Type B pancreatic cell (in vitro differentiated cells): ENCODE measurements around the gene CRYGB. TPM values are rescaled to one million over a fixed set of nuclear protein-coding genes. Genes with fewer than 3 reads are reported as not detected.

Experiments
- DNase-seq: peaks from one replicate; pipeline ENCODE4 v3.0.0; 2021; ENCODE audit warnings: mixed read lengths; ENCODE audit not compliant: unreplicated experiment; ENCODE audit errors: extremely low spot score
- H3K27ac Mint-ChIP-seq: 2 replicates; pipeline ENCODE4 v1.8.0; 2021; ENCODE audit warnings: mild to moderate bottlenecking, mixed read lengths
- H3K27me3 Mint-ChIP-seq: 2 replicates; pipeline ENCODE4 v1.8.0; 2021; ENCODE audit warnings: mixed read lengths
- H3K36me3 Mint-ChIP-seq: 2 replicates; pipeline ENCODE4 v1.8.0; 2021; ENCODE audit warnings: mixed read lengths
- H3K4me1 Mint-ChIP-seq: one replicate; pipeline ENCODE4 v1.8.0; 2021; ENCODE audit warnings: mixed read lengths; ENCODE audit not compliant: unreplicated experiment
- H3K4me3 Mint-ChIP-seq: 2 replicates; pipeline ENCODE4 v1.8.0; 2021; ENCODE audit warnings: mild to moderate bottlenecking, mixed read lengths
- H3K9me3 Mint-ChIP-seq: 2 replicates; pipeline ENCODE4 v1.8.0; 2021; ENCODE audit warnings: mixed read lengths
- CTCF ChIP-seq: fragments of 200-600 bp; sonication (generic); conservative IDR thresholded peaks from 2 replicates; pipeline ENCODE4 v1.5.0; 2021; ENCODE audit warnings: antibody characterized with exemption, mild to moderate bottlenecking
- total RNA-seq: library from RNA; stranded (reverse); gene quantifications from 2 replicates; pipeline ENCODE4 v1.2.1, GENCODE V29; 2021; ENCODE audit warnings: low replicate concordance

CRYGB gene
- total RNA-seq, 1 donor from 2014 or later: not detected

DNA sequence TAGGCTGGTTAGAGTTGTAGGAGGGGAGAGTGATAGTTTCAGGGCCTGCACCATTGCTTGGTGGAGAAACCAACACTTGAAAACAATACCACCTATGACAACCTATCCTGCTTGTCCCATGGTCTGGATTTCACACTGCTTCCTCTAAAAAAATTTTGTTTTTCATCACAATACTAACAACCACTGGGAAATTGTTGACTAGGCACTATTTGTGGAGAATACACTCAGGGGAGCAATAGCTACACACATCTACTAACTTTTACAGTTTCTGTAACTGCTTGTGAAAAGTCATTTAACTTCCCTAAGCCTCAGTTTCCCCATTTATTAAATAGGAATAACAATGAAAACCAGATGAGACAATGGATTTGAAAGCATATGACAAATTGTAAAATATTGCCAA, 4.1 kb upstream of the CRYGB start:
- Mint-ChIP-seq H3K27me3 (no peaks in the 10 kb centered on the region), H3K27ac (no peak overlapping the region), H3K9me3 (no peaks in the 10 kb centered on the region), H3K4me1 (no peaks in the 10 kb centered on the region), H3K4me3 (no peak overlapping the region), H3K36me3 (no peaks in the 10 kb centered on the region)
- DNase-seq: no peak
- no peak for TF ChIP-seq CTCF

DNA sequence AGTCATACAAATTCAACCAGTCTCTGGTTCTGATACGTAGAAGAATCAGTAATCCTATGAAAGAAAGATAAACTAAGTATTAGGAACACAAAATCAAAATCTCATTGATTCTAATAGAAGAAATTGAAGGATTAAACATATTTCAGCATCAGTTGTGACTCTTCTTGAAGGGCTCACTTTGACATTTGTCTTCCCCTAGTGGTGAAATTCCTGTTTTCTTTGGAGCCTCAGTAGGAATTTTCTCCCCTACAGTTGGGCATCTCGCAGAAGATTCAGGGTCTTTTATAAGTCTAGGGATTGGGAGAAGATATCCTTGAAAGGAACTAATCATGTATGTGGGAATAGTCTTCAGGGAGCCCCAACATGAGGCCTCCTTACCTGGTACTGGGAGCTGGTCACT, 2.8 kb upstream of the CRYGB start:
- Mint-ChIP-seq H3K27ac (no peak overlapping the region), H3K9me3 (no peaks in the 10 kb centered on the region), H3K36me3 (no peaks in the 10 kb centered on the region), H3K27me3 (no peaks in the 10 kb centered on the region), H3K4me1 (no peaks in the 10 kb centered on the region), H3K4me3 (no peak overlapping the region)
- no peak for DNase-seq
- TF ChIP-seq CTCF: peak; percentile 58

DNA sequence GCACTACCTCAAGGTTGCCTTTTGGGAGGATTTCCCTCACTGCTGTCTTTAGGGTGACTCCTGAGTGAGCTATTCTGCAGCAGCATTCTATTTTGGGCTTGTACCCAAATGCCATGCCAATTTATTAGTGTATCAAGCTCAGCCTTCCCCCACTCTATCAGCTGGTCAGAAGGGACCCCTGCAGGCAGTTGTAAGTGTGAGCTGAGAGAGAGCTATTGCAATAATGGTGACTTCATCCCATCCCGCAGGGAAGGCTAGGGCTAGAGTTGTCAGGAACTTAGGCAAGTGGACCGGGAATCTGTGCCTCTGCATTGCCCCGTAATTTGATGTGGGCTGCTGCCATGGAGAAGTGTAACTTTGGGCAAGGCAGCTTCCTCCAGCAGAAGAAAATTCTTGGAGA, 1.8 kb upstream of the CRYGB start:
- H3K36me3 Mint-ChIP-seq: no peaks in the 10 kb centered on the region
- DNase-seq: no peak
- H3K4me1 Mint-ChIP-seq: peaks cover 7% of the 10 kb centered on the region
- H3K9me3 Mint-ChIP-seq: no peaks in the 10 kb centered on the region
- TF ChIP-seq CTCF: no peak
- H3K27me3 Mint-ChIP-seq: no peaks in the 10 kb centered on the region
- no peak overlapping the region for H3K4me3 Mint-ChIP-seq
- no peak overlapping the region for H3K27ac Mint-ChIP-seq

GRCh38 chr2:208147008-208147407, 1.1 kb upstream of the CRYGB start:
- Mint-ChIP-seq H3K9me3 (no peaks in the 10 kb centered on the region), H3K36me3 (no peaks in the 10 kb centered on the region), H3K27me3 (no peaks in the 10 kb centered on the region), H3K4me1 (peaks cover 11% of the 10 kb centered on the region), H3K27ac (no peak overlapping the region), H3K4me3 (no peak overlapping the region)
- no peak for TF ChIP-seq CTCF
- DNase-seq: no peak

DNA sequence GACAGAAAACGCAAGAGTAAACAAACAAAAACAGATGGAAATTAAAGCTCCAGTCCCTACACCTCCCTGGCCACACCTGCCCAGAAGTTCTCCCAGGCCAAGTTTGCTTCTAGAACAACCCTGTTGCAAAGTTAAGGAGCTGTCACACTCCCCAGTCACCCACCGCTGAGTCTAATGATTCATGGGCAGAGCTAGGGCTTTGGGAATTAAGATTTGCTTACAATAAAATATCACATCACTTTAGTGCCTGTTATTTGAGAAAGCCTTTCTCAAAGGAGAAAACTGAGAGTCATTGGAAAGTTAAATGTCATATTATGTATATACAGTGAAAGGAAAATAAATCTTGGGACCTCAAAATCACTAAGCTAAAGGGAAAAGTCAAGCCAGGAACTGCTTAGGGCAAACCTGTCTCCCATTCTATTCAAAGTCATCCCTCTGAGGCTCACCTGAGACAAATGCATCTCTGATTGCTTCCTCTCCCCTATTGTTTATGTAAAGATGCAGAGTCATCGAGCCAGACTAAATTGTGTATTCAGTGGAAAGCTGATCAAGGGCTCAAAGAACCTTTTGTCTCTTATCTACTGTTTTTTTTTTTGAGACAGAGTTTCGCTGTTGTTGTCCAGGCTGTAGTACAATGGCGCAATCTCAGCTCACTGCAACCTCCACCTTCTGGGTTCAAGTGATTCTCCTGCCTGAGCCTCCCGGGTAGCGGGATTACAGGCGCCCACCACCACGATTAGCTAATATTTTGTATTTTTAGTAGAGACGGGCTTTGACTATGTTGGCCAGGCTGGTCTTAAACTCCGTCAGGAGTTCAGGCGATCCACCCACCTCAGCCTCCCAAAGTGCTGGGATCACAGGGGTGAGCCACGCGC, 2.8 kb downstream of the CRYGB start:
- Mint-ChIP-seq H3K4me3 (peak overlapping the region; percentile 4), H3K36me3 (no peaks in the 10 kb centered on the region), H3K27ac (peak overlapping the region; percentile 16), H3K4me1 (peaks cover 11% of the 10 kb centered on the region), H3K27me3 (no peaks in the 10 kb centered on the region), H3K9me3 (peaks cover 3% of the 10 kb centered on the region)
- TF ChIP-seq CTCF: no peak
- no peak for DNase-seq
